ENCODE data around the gene ERVW-1. TPM values are rescaled to one million over a fixed set of nuclear protein-coding genes. Genes with fewer than 3 reads are reported as not detected.
A peak's percentile ranks its signal among the peaks of the same experiment; 100 is the strongest.
"Not testable (repeated sequence)": the region's sequence is repeated elsewhere in the genome, so short reads cannot be mapped to it uniquely, and the experiment has no call there.

The ERVW-1 gene
- total RNA-seq, 1 donor = not detected

DNA sequence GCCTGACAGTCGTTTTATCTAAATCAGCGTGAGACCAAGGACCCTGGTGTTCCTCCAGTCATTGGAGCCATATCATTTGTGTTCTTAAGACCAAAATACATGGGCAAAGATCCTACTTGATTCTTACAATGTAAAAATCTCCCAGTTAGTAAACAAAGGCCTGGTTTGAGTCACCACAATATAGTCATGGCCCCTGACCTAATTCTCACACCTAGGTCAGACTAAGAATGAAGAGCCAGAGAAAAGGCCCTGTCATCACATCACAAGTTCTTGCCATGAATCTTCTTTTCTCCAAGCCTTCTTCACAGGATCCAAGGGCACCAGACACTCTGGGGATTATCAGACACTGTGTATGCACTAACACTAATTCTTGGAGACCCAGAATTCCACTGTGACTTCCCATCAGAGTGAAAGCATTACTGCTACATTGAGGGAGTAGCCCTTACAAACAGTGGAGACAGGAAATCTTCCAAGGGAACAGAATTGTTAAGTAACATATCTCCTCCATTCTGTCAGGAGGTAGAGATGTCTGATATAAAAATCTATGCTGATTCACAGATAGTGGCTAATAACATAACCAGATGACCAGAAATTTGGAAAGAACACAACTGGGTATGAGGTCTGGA lies 7.6 kb upstream of the ERVW-1 start:
- peak; percentile 12 for DNase-seq (ENCODE audit: low read depth)
- H3K4me3 ChIP-seq (ENCODE audit: low read depth, low read length) = no peak overlapping the region
- TF ChIP-seq, protein P1, sequence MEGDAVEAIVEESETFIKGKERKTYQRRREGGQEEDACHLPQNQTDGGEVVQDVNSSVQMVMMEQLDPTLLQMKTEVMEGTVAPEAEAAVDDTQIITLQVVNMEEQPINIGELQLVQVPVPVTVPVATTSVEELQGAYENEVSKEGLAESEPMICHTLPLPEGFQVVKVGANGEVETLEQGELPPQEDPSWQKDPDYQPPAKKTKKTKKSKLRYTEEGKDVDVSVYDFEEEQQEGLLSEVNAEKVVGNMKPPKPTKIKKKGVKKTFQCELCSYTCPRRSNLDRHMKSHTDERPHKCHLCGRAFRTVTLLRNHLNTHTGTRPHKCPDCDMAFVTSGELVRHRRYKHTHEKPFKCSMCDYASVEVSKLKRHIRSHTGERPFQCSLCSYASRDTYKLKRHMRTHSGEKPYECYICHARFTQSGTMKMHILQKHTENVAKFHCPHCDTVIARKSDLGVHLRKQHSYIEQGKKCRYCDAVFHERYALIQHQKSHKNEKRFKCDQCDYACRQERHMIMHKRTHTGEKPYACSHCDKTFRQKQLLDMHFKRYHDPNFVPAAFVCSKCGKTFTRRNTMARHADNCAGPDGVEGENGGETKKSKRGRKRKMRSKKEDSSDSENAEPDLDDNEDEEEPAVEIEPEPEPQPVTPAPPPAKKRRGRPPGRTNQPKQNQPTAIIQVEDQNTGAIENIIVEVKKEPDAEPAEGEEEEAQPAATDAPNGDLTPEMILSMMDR (IDR thresholded peaks at IDR 0.05; ENCODE audit: insufficient read depth, low read length) = no peak

DNA sequence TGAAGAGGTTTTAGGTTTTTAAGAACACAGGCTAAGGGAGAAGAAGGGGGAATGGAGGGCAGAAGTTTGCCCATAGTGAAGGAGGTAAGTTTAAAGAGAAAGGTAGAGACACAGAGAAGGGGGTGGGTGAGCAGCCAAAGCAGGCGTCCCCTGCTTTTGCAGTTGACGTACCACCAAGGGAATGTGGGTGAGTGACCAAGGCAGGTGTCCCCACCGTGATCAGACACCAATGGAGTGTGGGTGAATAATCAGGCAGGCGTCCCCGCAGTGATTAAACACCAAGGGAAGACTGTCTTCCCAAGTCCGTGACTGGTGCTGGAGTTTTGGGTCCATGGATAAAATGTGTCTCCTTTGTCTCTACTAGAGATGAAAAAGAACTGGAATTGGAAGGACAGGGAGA lies 6.5 kb upstream of the ERVW-1 start:
- H3K4me3 ChIP-seq (ENCODE audit: low read depth, low read length); DNase-seq (ENCODE audit: low read depth): not testable (repeated sequence)

DNA sequence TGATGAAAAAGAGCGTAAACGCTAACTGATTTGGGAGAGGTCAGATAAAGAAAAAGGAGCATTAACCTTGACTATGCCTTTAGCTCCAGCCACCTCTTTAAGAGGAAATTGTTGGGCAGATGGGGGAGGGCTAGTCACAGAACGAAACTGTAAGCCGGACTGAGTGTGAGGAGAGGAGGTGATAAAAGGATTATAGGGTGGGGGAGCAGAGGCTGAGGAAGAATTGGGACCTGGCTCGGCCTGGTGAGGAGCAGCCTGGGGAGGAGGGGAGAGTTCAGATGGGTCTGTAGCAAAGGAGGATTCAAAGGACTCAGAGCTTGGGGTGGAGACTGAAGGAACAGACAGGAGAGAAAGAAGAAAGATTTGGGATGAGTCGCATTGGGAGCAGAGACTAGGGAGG lies 5.9 kb upstream of the ERVW-1 start:
- H3K4me3 ChIP-seq (ENCODE audit: low read depth, low read length); DNase-seq (ENCODE audit: low read depth): not testable (repeated sequence)

DNA sequence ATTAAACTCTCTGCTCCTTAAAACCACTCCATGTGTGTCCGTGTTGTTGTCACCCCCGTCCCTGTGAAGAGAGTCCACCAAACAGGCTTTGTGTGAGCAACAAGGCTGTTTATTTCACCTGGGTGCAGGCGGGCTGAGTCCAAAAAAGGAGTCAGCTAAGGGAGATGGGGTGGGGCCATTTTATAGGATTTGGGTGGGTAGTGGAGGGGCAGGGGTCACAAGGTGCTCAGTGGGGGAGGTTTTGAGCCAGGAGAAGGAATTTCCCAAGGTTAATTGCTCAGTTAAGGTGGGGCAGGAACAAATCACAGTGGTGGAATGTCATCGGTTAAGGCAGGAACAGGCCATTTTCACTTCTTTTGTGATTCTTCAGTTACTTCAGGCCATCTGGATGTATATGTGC lies 1.4 kb upstream of the ERVW-1 start:
- not testable (repeated sequence) for DNase-seq (ENCODE audit: low read depth); H3K4me3 ChIP-seq (ENCODE audit: low read depth, low read length)

DNA sequence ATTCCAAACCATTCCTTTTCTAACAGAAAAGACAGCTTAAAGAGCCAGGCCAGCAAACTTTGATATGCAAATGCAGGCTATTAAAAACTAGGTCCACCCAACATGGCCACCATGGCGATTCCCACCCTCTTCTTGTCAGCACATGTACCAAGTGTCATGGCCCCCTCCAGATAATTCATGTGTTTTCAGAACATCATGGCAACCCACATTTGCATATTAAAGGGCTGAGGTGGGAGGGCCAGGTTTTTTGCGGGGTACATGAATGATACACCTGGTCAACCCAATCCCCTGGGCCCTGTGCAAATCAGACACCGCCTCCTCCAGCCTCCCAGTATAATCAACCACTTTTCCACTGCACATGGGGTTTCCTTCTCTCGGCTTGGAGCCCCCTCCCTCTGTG lies 965 bp upstream of the ERVW-1 start:
- no peak overlapping the region for H3K4me3 ChIP-seq (ENCODE audit: low read depth, low read length)
- no peak for DNase-seq (ENCODE audit: low read depth)
- TF ChIP-seq, protein P1 (IDR thresholded peaks at IDR 0.05; ENCODE audit: insufficient read depth, low read length) = no peak

DNA sequence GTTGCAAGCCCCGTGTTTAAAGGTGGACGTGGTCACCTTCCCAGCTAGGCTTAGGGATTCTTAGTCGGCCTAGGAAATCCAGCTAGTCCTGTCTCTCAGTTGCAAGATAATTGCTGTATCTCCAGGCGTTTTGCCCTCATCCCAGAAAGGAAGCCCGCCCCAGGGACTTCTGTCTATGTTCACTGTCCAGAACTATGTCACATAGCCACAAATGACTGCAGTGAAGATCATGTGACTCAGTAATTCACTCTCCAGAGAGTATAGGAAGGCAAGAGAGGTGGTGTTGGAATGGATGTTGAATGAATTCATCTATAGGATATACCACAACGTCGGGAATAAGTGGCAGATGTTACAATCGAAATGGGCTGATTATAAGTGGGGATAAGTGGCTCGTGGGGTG lies 349 bp upstream of the ERVW-1 start:
- no peak for DNase-seq (ENCODE audit: low read depth)
- TF ChIP-seq, protein P1 (IDR thresholded peaks at IDR 0.05; ENCODE audit: insufficient read depth, low read length) = no peak
- H3K4me3 ChIP-seq (ENCODE audit: low read depth, low read length) = no peak overlapping the region

DNA sequence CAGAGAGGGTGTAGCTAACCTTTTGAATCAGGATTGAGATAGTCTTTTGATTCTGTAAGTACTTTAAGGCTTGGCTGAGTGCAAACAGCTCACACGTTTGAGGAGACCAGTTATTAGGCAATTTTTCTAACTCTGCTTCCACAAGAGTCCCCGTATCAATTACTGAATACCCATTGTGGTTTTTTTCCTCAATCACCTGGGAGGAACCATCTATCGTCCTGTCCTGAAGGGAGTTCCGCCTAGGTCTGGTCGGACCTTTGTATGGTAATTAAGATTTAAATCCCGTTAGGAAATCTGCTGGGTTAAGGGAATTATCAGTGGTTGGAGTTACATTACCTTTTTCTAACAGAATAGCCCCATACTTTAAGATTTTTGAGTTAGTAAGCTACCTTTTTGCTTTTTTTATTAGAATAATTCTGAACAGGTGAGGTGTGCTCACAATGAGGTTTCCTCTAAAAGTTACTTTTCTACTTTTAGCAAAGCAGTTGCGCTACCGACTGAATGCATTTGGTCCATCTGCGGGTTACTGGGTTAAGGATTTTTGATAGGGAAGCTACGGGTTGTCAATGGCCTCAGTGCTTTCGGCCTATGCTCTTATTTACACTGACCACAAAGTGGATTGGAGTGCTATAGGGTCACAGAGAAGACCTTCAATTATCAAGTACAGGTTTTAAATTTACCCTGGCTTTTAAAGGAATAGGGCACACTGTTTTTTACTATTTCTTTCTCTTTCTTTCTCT lies 1.7 kb downstream of the ERVW-1 start:
- DNase-seq (ENCODE audit: low read depth); H3K4me3 ChIP-seq (ENCODE audit: low read depth, low read length): not testable (repeated sequence)

DNA sequence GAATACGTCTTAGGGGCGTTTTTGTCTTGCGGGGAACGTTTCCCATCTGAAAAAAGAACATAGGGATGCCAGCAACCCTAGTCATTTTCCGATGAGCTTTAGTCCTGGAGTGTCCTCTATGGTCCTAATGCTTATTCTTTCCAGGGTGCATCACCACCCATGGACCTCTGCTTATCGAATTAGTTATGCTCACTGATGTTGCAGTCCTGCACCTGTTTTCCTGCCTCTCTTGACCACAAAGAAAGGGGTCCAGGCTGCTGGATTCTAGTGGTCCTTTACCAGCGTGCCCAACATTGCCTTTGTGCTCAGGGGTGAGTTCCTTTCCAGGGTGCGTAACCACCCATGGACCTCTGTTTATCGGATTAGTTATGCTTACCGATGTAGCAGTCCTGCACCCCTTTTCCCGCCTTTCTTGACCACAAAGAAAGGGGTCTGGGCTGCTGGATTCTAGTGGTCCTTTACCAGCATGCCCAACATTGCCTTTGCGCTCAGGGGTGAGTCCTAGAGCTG lies 2.4 kb downstream of the ERVW-1 start:
- not testable (repeated sequence) for DNase-seq (ENCODE audit: low read depth); H3K4me3 ChIP-seq (ENCODE audit: low read depth, low read length)

DNA sequence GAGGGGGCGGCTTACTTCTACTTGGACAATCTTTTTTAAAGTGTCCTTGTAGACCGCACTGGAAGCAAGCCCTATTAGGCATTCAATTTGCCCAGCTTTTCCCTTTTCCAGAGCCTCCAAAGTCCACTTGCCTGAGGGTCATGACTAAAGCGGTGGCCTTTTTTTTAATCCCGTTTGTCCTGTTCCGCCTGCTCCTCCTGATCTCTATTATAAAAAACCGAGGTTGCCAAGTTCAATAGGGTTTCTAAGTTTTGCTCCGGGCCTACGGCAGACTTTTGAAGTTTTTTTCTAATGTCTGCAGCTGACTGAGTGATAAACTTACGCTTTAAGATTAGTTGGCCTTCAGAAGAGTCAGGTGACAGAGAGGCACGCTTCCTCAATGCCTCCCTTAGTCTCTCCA lies 3.8 kb downstream of the ERVW-1 start:
- not testable (repeated sequence) for DNase-seq (ENCODE audit: low read depth); H3K4me3 ChIP-seq (ENCODE audit: low read depth, low read length)

DNA sequence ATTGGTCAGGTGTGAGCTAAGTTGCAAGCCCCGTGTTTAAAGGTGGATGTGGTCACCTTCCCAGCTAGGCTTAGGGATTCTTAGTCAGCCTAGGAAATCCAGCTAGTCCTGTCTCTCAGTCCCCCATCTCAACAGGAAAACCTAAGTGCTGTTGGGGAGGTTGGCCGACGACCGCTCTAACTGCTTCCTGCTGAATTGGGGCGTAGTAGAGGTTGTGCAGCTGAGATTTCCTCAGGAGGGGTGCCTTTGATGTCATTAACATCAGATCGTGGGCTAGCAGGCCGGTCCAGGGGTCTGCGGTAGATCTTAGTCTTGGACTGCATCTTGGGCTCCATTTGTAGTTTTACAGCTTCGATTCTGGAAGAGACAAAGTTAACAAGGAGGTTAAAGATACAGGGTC lies 9.2 kb downstream of the ERVW-1 start:
- not testable (repeated sequence) for DNase-seq (ENCODE audit: low read depth); H3K4me3 ChIP-seq (ENCODE audit: low read depth, low read length)

DNA sequence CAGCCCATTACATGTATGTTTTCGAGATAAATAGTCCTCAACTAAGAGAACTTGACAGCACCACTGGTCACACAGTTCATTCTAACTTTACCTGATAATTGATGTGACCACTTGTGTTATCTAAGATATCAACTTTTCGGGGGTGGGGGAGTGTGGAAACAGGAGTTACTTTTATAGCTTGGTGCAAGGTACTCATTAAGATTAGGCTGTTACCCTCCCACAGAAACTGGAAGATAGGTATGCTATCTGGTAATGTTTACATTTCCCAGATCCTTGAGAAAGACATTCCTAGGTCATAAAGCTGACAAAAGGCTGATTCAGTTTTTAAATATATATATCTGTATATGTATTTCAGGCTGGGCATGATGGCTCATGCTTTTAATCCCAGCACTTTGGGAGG lies 11.1 kb downstream of the ERVW-1 start:
- no peak for DNase-seq (ENCODE audit: low read depth)
- TF ChIP-seq, protein P1 (IDR thresholded peaks at IDR 0.05; ENCODE audit: insufficient read depth, low read length) = no peak
- H3K4me3 ChIP-seq (ENCODE audit: low read depth, low read length) = no peak overlapping the region
